Esophagus (tissue), 2 donors: ENCODE data around the gene HIVEP3. TPM values are rescaled to one million over a fixed set of nuclear protein-coding genes. Genes with fewer than 3 reads are reported as not detected.

Source experiments
- H3K27ac ChIP-seq, 2 donors: one replicate each; pipeline ENCODE4 v1.5.1; 2013; ENCODE audit warnings: low read depth in 2 of 2, mild to moderate bottlenecking in 2 of 2, inconsistent platforms in 1 of 2, low read length in 1 of 2, moderate library complexity in 1 of 2
- H3K27me3 ChIP-seq, 2 donors: one replicate each; pipeline ENCODE4 v1.6.1; 2013; ENCODE audit warnings: low read length in 2 of 2, control low read depth in 1 of 2, mild to moderate bottlenecking in 1 of 2; ENCODE audit not compliant: insufficient read depth in 2 of 2, control insufficient read depth in 1 of 2
- H3K36me3 ChIP-seq, 2 donors: one replicate each; pipeline ENCODE4 v1.6.1; 2013; ENCODE audit warnings: low read length in 1 of 2; ENCODE audit not compliant: control insufficient read depth in 2 of 2, insufficient read depth in 2 of 2
- H3K4me1 ChIP-seq, 2 donors: one replicate each; pipeline ENCODE4 v1.6.1; 2013; ENCODE audit warnings: low read length in 1 of 2; ENCODE audit not compliant: control insufficient read depth in 2 of 2, insufficient read depth in 2 of 2
- H3K4me3 ChIP-seq, 2 donors: one replicate each; pipeline ENCODE4 v1.5.1; 2013; ENCODE audit warnings: low read length in 2 of 2, mild to moderate bottlenecking in 2 of 2, low read depth in 1 of 2, moderate library complexity in 1 of 2
- H3K9me3 ChIP-seq, 2 donors: one replicate each; pipeline ENCODE4 v1.6.1; 2013; ENCODE audit warnings: mild to moderate bottlenecking in 2 of 2, low read depth in 1 of 2, low read length in 1 of 2, moderate library complexity in 1 of 2; ENCODE audit not compliant: control insufficient read depth in 2 of 2, insufficient read depth in 1 of 2
- WGBS, 2 donors: extraction: QIAGEN DNeasy Blood & Tissue Kit; methylation state at CpG; one replicate each; pipeline ENCODE4 v1.1.7; 2013; 5-methylcytosine and 5-hydroxymethylcytosine counted together
- polyA plus RNA-seq, 2 donors: library from polyadenylated mRNA; stranded (reverse); fragments of 200-250 nt; gene quantifications; one replicate each; pipeline ENCODE4 v1.2.3, GENCODE V29; 2013
- donor health status: healthy with polysubstance abuse.
- donor health status: Bipolar disorder and iron deficiency.

The HIVEP3 gene
- polyA plus RNA-seq, 2 donors, result 2.7 to 10.0 TPM

GRCh38 chr1:41664861-41665640 lies 253.7 kb downstream of the HIVEP3 start:
- H3K36me3 ChIP-seq, result no peaks in the 10 kb centered on the region
- H3K27me3 ChIP-seq, result no peaks in the 10 kb centered on the region
- 57 to 82% methylated on average over 4 of the region's 4 CpGs for WGBS, 2 donors
- no peak overlapping the region for H3K4me3 ChIP-seq
- no peaks in the 10 kb centered on the region for H3K9me3 ChIP-seq
- peak overlapping the region; percentile 4 to 37 for H3K27ac ChIP-seq
- peaks cover 4 to 28% of the 10 kb centered on the region in 2 donors for H3K4me1 ChIP-seq

- H3K27ac ChIP-seq, result peak overlapping the region; percentile 40 to 85
- 79 to 80% methylated on average over 5 of the region's 5 CpGs for WGBS, 2 donors
- no peaks in the 10 kb centered on the region for H3K27me3 ChIP-seq
- no peaks in the 10 kb centered on the region for H3K9me3 ChIP-seq
- H3K4me3 ChIP-seq, result no peak overlapping the region
- H3K4me1 ChIP-seq, result peaks cover 4 to 33% of the 10 kb centered on the region in 2 donors
- H3K36me3 ChIP-seq, result peaks cover 0 to 2% of the 10 kb centered on the region in 2 donors
Measured at GRCh38 chr1:41663671-41664400, 254.9 kb downstream of the HIVEP3 start.

GRCh38 chr1:41662765-41663437 lies 255.8 kb downstream of the HIVEP3 start:
- Histone ChIP-seq H3K9me3 (no peaks in the 10 kb centered on the region), H3K4me1 (peaks cover 4 to 29% of the 10 kb centered on the region in 2 donors), H3K4me3 (peak overlapping the region; percentile 44 to 63), H3K27ac (peak overlapping the region; percentile 63 to 85), H3K36me3 (peaks cover 0 to 2% of the 10 kb centered on the region in 2 donors), H3K27me3 (no peaks in the 10 kb centered on the region)
- 13 to 38% methylated on average over 21 to 27 of the region's 27 CpGs for WGBS, 2 donors

- Histone ChIP-seq H3K4me1 (peaks cover 4 to 29% of the 10 kb centered on the region in 2 donors), H3K9me3 (no peaks in the 10 kb centered on the region), H3K36me3 (peaks cover 0 to 2% of the 10 kb centered on the region in 2 donors), H3K27ac (peak overlapping the region; percentile 63 to 85), H3K4me3 (peak overlapping the region; percentile 59 to 63), H3K27me3 (no peaks in the 10 kb centered on the region)
- 0 to 1% methylated on average over 72 to 105 of the region's 105 CpGs for WGBS, 2 donors
Measured at GRCh38 chr1:41662061-41662764, 256.5 kb downstream of the HIVEP3 start.

GRCh38 chr1:41661428-41662060 lies 257.2 kb downstream of the HIVEP3 start:
- peaks cover 4 to 22% of the 10 kb centered on the region in 2 donors for H3K4me1 ChIP-seq
- 1 to 2% methylated on average over 44 of the region's 44 CpGs for WGBS, 2 donors
- H3K9me3 ChIP-seq, result no peaks in the 10 kb centered on the region
- peak overlapping the region; percentile 55 to 85 for H3K27ac ChIP-seq
- peak overlapping the region; percentile 59 to 63 for H3K4me3 ChIP-seq
- no peaks in the 10 kb centered on the region for H3K27me3 ChIP-seq
- H3K36me3 ChIP-seq, result peaks cover 0 to 2% of the 10 kb centered on the region in 2 donors

GRCh38 chr1:41660570-41661427 lies 257.9 kb downstream of the HIVEP3 start:
- no peak overlapping the region for H3K27ac ChIP-seq
- H3K9me3 ChIP-seq, result no peaks in the 10 kb centered on the region
- 36 to 47% methylated on average over 5 of the region's 5 CpGs for WGBS, 2 donors
- peak overlapping the region; percentile 59 to 63 for H3K4me3 ChIP-seq
- H3K4me1 ChIP-seq, result peaks cover 4 to 19% of the 10 kb centered on the region in 2 donors
- H3K27me3 ChIP-seq, result no peaks in the 10 kb centered on the region
- H3K36me3 ChIP-seq, result peaks cover 0 to 2% of the 10 kb centered on the region in 2 donors

GRCh38 chr1:41659903-41660302 lies 258.8 kb downstream of the HIVEP3 start:
- Histone ChIP-seq H3K4me1 (peaks cover 4 to 17% of the 10 kb centered on the region in 2 donors), H3K36me3 (peaks cover 0 to 2% of the 10 kb centered on the region in 2 donors)

GRCh38 chr1:41659159-41659495 lies 259.6 kb downstream of the HIVEP3 start:
- H3K4me1 ChIP-seq, result peaks cover 4 to 16% of the 10 kb centered on the region in 2 donors
- no peaks in the 10 kb centered on the region for H3K27me3 ChIP-seq
- H3K9me3 ChIP-seq, result no peaks in the 10 kb centered on the region
- 77 to 87% methylated on average over 2 of the region's 2 CpGs for WGBS, 2 donors
- H3K36me3 ChIP-seq, result peaks cover 0 to 2% of the 10 kb centered on the region in 2 donors
- no peak overlapping the region for H3K4me3 ChIP-seq
- H3K27ac ChIP-seq, result no peak overlapping the region

More at GRCh38 chr1:41659903-41660302, 258.8 kb downstream of the HIVEP3 start:
- no peak overlapping the region for H3K4me3 ChIP-seq
- 91 to 94% methylated on average over 5 of the region's 5 CpGs for WGBS, 2 donors
- no peak overlapping the region for H3K27ac ChIP-seq
- no peaks in the 10 kb centered on the region for H3K27me3 ChIP-seq
- H3K9me3 ChIP-seq, result no peaks in the 10 kb centered on the region
